Left renal cortex interstitium (tissue), 4 donors: ENCODE measurements around the gene MYOG. TPM values are rescaled to one million over a fixed set of nuclear protein-coding genes. Genes with fewer than 3 reads are reported as not detected.

Experiments used
- DNase-seq, 4 donors: peaks; one replicate each; pipeline ENCODE4 v3.0.0-alpha.2; 2013; ENCODE audit warnings: low read depth in 4 of 4, low spot score in 2 of 4, missing footprints in 1 of 4
- polyA plus RNA-seq, 4 donors: library from polyadenylated mRNA; unstranded; fragments of 120-200 nt; gene quantifications; one replicate each; pipeline ENCODE4 v1.2.1, GENCODE V29; 2013; ENCODE audit not compliant: insufficient read length in 4 of 4

Gene MYOG
- polyA plus RNA-seq, result under 1 TPM; 0.16 to 0.35 (median 0.20) TPM

GRCh38 chr1:203085528-203086406 is at the start of gene MYOG:
MYOG (minus strand) TSS chr1:203086012; CDS start chr1:203085961, 51 bp downstream.
- no peak for DNase-seq

GRCh38 chr1:203133970-203134725 is 48.3 kb upstream of the MYOG start:
- no peak for DNase-seq

GRCh38 chr1:203131548-203132200 is 45.9 kb upstream of the MYOG start:
- no peak for DNase-seq

GRCh38 chr1:203130358-203130985 is 44.7 kb upstream of the MYOG start:
- DNase-seq, result no peak

- DNase-seq, result no peak
Measured at GRCh38 chr1:203129501-203130231, 43.9 kb upstream of the MYOG start.

- DNase-seq, result no peak
Measured at GRCh38 chr1:203128716-203129500, 43.1 kb upstream of the MYOG start.

- DNase-seq, result no peak
Measured at GRCh38 chr1:203128431-203128715, 42.6 kb upstream of the MYOG start.

GRCh38 chr1:203127666-203128430 is 42.0 kb upstream of the MYOG start, which contains the start of gene ADORA1:
ADORA1 (plus strand) TSS chr1:203127726; CDS start chr1:203128842, 1,116 bp downstream.
- DNase-seq, result no peak

GRCh38 chr1:203126866-203127665 is 41.3 kb upstream of the MYOG start:
- no peak for DNase-seq

- peak in 1 of 4 donors; percentile 54 for DNase-seq
Measured at GRCh38 chr1:203126151-203126865, 40.5 kb upstream of the MYOG start.

- DNase-seq, result no peak
Measured at GRCh38 chr1:203124546-203125317, 38.9 kb upstream of the MYOG start.

- no peak for DNase-seq
Measured at GRCh38 chr1:203124011-203124410, 38.2 kb upstream of the MYOG start.

- no peak for DNase-seq
Measured at GRCh38 chr1:203122159-203122558, 36.3 kb upstream of the MYOG start.

GRCh38 chr1:203121186-203122015 is 35.6 kb upstream of the MYOG start:
- DNase-seq, result no peak
